HG02970 (cell line): ENCODE results near the gene DLG4.
A peak's percentile ranks its signal among the peaks of the same experiment; 100 is the strongest.
"Not testable (repeated sequence)": the region's sequence is repeated elsewhere in the genome, so short reads cannot be mapped to it uniquely, and the experiment has no call there.

Source experiments
- ATAC-seq: cut with Tn5 transposase; IDR thresholded peaks from one replicate; pipeline ENCODE4 v1.9.1; 2021; ENCODE audit warnings: mild to moderate bottlenecking, moderate library complexity, moderate number of reproducible peaks; ENCODE audit not compliant: unreplicated experiment, low FRiP score

The DLG4 gene

DNA sequence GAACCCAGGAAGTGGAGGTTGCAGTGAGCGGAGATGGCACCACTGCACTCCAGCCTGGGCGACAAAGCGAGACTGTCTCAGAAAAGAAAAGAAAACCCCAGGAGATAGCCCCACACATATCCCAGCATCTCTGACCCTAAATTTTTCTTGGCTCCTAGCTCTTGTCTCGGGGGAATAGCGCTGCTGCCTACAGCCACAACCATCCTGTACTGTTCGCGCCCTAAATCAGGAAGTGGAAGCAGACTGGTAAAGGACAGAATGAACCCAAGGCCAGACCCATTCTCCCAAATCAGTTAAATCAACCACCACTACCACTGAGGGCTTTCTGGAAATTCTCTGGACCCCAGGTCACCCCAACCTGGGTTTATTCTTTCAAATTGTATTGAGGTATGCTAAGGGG lies 30.2 kb upstream of the DLG4 start:
- no peak for ATAC-seq

DNA sequence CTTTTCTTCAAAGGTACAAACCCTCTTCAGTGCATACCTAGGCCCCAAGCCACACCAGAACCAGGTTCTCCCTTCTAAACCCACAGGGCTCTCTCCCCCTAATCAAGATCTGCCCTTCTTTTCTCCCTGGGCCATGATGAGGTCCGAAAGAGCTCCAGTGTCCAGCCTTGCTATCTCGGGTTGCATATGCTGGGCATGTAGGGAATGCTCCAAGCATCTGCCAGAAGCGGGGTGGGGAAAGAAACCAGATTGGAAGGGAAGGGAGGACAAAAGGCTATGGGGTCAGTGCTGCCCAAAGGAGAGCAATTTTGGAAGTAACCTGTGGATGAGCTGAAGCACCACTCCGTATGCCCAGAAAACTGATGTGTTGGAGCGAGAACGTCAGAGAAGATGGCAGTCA lies 29.6 kb upstream of the DLG4 start:
- ATAC-seq = no peak

DNA sequence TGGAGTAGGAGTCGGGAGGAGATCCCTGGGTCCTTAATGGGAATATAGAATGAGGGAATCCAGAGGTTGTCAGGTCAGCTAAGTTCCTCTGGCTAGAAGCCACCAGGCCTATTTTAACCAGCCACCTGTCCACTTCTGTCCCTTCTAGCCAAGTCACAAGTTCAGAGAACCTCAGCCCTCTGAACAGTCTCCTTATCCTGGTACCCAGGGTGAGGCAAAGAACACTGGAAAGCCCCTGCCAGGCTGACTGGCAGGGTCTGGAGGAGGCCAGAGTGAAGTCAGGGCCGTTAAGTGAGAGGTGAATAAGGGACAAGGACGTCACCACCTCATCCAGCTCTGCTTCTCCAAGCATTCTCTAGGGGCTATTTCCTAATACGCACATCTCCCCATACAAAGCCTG lies 29.2 kb upstream of the DLG4 start:
- ATAC-seq = no peak

DNA sequence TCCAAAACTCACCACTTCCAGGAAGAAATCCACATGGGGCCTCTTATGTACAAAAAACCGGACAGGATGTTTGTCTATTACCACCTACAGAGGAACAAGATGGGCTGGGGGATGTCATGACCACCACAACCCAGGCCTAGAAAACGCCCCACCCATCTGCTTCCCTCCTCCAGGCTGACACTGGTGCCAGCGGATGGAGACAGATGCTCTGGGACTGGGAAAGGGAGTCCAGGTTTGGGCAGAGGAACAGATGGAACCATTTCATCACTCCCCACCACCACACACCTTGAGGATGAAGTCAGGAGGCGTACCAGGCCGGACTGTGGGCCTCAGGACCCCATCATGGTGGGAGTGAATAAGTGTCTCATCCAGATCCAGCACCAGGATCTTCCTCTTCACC lies 27.1 kb upstream of the DLG4 start:
- ATAC-seq = no peak

DNA sequence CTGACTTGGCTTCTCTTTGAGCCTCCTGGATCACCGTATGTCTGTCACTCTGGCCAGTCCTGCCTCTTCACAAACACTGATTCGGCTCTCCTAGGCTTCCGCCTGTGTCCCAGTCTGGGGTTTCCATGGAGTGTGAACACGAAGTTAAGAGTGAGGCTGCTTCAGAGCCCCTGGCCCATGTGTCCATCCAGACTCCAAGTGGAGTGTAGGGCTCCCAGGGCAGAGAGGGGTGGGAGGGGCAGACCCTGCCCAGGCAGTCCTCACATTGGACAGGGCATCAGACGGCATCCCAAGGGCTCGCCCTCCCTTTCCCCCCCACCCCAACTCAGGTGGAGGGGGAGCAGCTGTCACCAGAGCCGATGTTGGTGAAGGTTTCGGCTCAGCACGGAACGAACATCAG lies 24.2 kb upstream of the DLG4 start:
- not testable (repeated sequence) for ATAC-seq

DNA sequence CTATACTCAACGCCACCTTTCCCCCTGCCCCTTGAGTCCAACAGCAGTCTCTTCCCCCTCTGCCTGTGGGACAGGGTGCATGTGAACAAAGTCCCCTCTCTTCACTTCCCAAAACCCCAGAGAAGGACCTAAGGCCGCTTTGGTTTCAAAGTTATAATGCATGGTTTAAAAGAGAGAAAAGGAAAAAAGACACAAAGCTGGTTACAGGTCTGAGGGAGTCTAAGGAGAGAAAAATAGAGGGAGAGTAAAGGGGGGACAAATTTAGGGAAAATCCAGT lies 23.8 kb upstream of the DLG4 start:
- ATAC-seq = no peak

DNA sequence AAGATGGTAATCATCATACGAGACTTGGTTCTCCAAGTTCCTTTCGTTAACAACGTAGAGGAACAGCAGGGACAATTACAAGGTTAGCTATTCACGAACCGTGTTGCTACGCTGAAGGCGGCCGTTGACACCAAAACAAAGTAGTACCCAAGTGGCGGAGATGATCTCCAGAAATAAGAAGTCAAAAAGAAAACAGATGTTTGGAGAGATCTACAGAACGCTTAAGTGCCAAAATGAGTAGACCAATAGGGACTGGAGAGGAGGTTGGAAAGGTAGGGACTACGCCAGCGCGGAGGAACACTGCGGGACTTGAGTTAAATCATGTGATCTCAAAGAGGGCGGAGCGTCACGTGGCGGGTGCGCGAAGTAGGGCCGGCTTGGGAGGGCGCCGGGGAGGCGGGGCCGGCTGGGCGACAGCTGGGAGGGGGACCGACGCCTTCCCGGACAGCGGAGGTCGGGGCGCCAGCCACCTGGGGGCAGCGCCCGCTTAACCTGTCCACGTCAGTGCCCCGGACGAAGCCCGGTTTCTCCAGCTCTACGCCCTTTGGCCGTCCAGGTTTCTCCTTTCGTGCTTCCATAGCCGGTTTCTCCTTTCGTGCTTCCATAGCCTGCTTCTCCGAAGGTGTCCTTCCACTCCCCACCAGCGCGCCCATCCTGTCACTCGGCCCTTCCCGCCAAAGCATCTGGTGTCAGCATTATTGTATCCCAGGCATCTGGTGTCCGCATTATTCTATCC lies 23.2 kb upstream of the DLG4 start:
- ATAC-seq = peak; percentile 50

DNA sequence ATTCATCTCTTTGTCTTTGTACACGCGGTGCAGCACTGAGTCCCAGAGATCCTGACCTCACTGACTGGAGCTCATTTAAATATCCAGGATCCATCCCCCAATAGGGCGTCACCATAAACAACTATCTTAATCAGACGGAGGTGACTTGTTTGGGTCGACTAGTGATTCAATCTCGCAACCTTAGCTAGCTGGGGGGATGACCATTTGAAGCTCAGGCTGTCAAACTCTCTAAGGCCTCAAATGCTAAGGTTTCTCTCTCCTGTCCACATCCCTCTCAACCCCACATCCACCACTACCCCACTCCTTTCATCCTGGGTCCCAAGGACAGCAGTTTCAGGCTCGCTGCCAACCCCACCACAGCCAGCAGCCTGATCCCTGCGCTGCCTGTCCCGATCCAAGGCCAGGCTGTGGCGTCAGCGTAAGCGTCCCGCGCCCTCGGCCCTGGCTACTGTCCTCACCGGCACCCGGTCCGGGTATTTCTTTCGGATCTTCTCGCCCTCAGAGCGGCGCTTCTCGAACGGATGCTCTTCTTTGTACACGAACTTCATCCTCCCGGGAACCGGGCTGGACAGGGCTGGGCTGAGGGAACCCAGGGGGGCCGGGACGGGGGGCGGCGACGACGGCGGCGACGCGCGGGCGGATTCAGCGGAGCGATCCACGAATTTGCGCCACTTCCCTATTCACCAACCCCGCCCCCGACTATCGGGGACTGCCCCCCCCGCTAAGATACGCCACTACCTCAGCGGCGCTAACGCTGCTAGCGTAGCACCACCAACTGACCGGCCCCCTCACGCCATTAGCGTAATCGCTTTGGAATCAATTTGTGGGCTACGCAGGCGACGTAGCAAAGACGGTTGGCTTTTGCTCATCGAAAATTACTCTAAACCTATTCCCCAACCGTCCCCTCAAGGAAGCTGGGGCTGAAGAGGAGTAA lies 22.4 kb upstream of the DLG4 start, which contains the start of gene GABARAP:
GABARAP (minus strand) TSS at position 667 of the 934 bp plus-strand sequence; CDS start at position 548, 119 bp downstream.
- ATAC-seq = peak; percentile 39

DNA sequence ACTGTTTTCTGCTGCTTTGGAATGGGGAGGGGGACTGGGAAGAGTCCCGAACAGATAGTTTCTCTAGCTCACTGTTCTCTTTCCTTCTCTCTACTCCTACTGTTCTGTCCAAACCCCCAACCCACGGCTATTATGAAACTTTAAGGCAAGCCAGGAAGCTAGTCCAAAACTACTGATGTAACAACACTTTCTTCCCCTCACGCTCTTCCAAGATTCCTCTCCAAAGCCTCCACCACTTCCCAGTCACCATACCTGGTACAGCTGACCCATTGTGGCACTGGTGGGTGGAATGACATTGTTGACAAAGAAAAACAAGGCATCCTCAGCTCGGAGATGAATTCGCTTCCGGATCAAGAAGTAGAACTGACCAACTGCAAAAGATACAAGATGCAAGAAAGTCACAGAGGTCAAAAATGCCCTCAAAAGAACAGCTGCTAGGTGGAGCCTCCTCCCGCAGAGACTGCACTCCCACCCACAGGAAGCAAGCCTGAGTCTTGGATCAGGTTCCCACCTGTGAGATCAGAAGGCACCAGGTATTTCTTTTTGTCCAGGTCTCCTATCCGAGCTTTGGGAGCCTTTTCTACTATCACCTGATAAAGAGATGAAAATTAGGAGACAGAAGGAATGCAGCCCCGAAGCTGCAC lies 21.6 kb upstream of the DLG4 start:
- ATAC-seq = no peak

DNA sequence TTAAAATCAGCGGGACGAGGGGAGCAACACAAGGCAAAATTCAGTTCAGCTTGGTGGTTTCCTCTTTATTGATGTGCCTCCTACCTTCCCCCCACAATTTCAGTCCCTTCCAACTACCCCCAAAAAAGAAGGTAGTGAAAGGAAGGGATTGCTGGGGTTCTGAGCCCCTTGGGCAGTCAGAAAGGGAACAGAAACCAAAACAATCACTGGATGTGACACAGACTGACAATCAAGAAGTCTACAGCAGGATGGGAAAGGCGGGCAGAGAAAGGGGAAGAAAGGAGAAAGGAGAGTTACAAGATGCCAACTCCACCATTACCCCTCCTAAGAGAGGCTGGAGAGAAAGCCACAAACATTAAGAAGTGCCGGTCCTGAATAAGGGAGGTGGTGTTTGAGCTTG lies 20.7 kb upstream of the DLG4 start:
- ATAC-seq = no peak

DNA sequence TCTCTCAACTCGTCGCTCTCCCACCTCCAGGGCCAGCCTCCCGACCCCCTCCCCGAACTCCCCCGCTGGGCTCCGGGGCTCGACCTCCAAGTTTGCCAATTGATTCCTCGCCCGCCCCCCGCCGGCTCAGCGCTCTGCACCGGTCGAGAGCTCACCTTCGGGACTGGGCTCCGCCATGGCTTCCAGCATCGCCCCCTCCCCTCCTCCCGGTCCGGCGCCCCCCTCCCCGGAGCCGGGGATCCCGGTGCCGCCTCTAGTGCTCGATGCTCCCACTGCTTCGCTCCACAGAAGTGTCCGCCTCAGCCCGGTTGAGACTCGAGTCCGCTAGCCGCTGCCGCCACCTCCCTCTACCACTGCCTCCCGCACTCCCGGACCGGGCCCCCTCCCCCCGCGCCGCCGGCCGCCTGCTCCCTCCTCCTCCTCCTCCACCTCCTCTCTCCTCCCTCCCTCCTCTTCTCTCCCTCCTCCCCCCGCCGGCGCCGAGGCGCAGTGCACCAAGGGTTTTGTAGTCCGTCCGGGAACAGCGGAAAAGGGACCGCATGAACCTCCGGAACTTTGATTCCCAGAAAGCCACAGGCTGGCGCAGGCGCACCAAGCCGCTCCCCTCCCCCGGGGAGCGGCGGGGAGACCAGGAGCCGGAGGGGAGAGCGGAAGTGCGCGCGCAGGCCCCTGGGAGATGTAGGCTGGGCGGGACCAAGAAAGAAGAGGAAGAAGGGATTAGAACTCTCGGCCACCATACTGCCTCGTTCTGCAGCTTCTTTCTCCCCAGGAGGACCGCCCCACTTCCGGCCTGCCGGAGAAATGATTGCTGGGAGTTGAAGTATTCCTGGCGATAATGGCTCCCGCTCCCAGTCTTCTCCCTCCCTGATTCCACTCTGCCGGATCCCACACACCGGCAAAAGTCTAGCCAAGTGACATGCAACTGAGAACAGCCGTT lies 19.7 kb upstream of the DLG4 start, which contains the start of gene PHF23:
PHF23 (minus strand) TSS at position 367 of the 937 bp plus-strand sequence; CDS start at position 189, 178 bp downstream.
- peak; percentile 61 for ATAC-seq

DNA sequence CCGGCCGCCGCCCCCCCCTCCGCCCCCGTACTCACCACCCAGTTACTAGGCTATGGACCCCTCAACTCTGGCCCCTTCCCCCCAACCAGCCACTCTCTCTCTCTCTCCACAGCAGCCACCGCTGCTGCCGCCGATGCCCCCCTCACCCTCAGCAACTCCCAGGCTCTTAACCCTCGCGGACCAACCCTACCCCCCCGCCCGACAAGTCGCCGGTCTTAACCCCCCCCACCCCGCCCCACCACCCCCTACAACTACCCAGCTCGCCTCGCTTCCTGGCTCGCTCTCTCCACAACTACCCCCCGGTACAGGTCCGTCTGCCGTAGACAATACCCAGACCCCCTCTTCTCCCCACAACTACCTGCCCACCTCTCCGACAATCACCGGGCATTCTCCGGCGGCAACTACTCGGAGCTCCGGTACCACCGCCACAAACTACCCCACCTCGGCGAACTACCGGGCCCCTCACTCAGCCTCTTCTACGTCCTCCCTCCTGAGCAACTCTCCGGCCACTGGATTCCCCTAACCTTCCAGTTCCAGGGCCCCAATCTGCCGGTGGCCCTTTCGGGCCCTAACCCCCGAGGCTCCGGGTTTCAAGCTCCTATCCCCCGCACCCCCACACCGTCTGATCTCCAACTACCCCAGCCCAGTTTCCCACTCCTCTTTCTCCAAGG lies 18.9 kb upstream of the DLG4 start:
- ATAC-seq = no peak

DNA sequence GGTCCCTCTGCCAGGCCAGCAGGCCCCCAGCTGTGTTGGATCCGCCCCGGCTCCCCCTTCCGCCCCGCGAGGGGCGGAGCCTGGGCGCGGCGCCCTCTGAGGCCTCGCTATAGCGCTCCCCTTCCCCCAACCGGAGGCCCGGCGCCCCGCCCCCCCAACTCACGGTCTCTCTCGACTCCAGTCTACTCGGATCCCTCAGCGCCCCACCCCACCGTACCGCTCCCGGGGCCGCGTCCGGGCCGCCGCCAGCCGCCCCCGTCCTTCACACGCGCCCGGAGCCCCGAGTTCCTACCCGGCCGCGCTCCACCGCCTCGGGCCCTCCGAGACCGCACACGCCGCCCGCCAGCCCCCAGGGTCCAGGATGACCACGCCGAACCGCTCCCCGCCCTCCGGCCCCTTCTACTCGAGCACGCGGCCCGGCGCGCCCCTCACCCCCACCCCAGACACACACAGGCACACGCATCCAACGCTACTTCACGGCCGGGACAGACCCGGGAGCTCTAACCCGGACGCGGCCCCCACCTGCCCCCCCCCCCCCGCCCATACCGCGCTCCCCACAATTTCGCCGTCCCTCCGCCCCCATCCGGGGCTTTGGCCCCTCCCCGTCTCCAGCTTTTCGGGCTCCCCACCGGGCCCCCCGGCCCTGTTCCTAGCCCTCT lies 18.3 kb upstream of the DLG4 start:
- no peak for ATAC-seq

DNA sequence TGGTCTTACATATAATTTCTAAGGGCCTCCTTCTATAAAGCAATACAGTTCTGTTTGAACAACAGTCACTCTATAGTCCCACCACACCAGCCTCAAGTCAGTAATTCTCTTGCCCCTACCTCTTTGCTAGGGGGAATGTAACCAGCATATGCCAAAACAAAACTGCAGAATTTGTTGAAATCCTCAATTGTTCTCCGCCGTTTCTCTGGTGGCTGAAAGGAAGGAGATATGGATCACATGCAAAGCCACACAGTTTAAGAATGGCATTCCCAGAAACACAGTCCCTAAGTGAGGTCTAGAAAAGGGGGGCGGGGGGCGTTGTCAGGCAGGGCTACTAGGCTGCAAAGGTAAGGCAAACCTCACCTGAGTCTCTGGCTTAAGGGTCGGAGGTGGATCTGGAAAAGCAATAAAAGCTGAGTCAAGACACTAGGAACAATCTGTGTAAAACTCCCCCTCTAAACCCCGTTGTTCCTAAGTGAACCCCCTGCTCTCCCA lies 17.7 kb upstream of the DLG4 start:
- ATAC-seq = no peak

DNA sequence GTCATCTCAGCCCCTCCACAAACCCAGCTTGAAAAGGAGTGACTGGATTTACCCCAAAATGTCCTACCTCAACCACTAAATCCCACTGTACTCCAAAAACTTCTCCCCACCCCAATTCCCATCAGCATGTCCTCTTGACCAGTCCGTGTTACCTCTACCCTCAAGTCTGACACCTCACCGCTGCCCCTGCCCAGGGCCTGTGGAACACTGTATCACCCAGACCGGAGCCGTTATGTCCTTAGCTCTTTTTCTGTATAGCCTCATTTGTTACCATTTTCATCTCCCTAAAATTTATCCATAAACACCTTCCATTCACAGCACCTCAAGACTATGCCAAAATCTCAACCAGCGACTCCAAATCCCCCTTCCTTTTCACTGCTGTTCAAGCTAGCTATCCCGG lies 17.2 kb upstream of the DLG4 start:
- no peak for ATAC-seq

DNA sequence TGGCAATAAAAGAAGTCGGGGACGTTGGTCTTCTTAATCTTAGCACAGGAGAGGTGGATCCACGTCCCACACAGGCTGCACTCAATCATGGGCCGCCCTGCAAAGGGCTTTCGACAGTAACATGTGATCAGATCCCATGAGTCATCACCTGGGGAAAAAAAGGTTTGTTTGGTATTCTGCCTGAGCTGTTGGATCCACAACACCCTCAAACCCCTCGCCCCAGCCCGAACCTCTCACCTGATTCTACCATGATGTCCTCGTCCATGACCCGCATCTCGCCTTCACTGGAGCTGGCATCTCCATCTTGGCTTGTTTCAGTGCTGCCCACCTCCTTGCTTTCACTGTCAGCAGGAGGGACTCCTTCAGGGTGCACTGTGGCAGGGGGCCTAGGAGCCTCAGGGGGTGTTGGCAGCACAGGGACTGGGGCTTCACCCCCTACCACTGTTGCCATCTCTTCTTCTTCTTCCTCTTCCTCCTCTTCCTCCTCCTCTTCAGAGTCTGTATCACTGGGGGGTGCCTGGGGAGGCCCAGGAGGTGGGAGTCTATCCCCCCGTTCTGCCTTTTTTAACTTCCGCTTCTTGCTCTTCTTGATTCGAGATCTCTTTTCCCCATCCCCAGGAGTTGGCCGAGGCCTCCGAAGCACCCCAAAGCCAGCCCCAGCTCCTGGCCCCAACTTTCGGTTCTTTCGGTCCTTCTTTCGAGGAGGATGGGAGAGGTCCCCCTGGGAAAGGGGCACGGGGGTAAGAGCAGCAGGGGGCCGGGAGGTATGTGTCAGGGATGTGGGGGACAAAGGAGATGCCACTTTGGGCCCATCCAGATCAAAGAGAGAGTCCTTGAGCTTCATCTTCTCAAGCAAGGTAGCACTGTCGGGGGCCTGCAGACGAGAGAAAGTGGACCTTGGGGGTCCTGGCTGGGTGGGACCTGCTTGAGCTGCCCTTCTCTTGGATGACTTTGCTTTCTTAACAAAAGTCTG lies 16.3 kb upstream of the DLG4 start:
- ATAC-seq = no peak

DNA sequence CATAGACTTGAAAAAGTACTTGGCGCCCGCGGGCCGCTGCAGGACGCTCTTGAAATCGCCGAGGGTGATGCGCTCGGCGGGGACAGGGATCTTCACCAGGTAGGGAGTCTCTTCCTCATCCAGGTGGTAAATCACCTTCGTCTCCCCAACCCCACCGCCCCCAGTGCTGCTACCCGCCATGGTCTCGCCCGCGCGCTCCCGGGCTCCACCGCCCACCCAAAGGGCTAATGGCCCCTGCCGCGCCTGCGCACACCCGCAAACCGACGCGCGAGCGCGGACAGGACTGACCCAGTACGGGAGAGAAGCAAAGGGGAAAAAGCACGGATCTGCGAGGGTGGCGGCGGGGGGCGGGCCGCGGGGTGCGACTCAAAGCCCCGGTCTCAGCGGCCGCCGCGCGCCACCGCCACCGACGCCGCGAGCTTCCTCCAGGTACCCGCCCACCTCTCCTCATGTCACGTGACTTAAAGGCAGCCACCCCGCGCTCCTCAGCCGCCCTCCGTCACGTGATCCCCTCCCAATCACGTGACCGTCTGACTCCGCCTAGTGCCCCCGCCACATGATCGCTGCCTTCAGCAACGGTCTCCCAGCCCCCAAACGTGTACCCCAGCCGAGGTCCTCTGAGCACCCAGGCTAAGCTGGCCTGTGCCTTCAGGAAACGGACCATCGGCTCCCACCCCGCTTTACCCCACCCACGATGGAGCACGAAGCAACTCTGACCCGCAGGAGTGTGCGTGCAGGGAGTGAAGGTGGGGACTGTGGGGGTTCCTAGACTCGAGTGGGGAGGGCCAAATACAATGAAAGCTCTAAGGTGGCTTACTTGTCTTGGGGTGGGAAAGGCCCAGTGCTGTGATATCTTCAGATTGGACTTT lies 14.7 kb upstream of the DLG4 start, which contains the start of gene DVL2:
DVL2 (minus strand) TSS at position 435 of the 869 bp plus-strand sequence; CDS start at position 180, 255 bp downstream.
- ATAC-seq = peak; percentile 56
